IMR-90 (cell line): ENCODE data around the gene DNM1.

Experiments
- BHLHE40 ChIP-seq: fragments of 150-350 bp; IDR thresholded peaks from 2 replicates; pipeline ENCODE4 v1.6.1; 2016; ENCODE audit warnings: mild to moderate bottlenecking, low read depth, low read length
- CEBPB ChIP-seq: IDR thresholded peaks from 2 replicates; pipeline ENCODE4 v1.6.1; 2012; ENCODE audit warnings: low read depth, low read length, improper control_type of control experiment
- CTCF ChIP-seq: conservative IDR thresholded peaks from 2 replicates; pipeline ENCODE4 v1.5.1; 2012; ENCODE audit warnings: mild to moderate bottlenecking, low read depth, low read length, improper control_type of control experiment
- FOS ChIP-seq: fragments of 150-350 bp; IDR thresholded peaks from 2 replicates; pipeline ENCODE4 v1.6.1; 2016; ENCODE audit warnings: low read depth, low read length
- MAFK ChIP-seq: IDR thresholded peaks from 2 replicates; pipeline ENCODE4 v1.6.1; 2012; ENCODE audit warnings: low read depth, low read length, improper control_type of control experiment
- NFE2L2 ChIP-seq: fragments of 150-350 bp; IDR thresholded peaks from 2 replicates; pipeline ENCODE4 v1.6.1; 2016; ENCODE audit warnings: low read depth, mild to moderate bottlenecking, low read length
- POLR2A ChIP-seq: IDR thresholded peaks from 2 replicates; pipeline ENCODE4 v1.6.1; 2012; ENCODE audit warnings: mild to moderate bottlenecking, low read depth, low read length
- RAD21 ChIP-seq: IDR thresholded peaks from 2 replicates; pipeline ENCODE4 v1.6.1; 2012; ENCODE audit warnings: low read length, improper control_type of control experiment
- RCOR1 ChIP-seq: IDR thresholded peaks from 2 replicates; pipeline ENCODE4 v1.6.1; 2012; ENCODE audit warnings: mild to moderate bottlenecking, low read length, improper control_type of control experiment; ENCODE audit not compliant: insufficient replicate concordance
- RFX5 ChIP-seq: IDR thresholded peaks from 2 replicates; pipeline ENCODE4 v1.8.0; 2012; ENCODE audit warnings: low read depth, mild to moderate bottlenecking, low read length, moderate library complexity
- SMC3 ChIP-seq: fragments of 150-350 bp; IDR thresholded peaks from 2 replicates; pipeline ENCODE4 v1.6.1; 2016; ENCODE audit warnings: low read depth, mild to moderate bottlenecking, antibody characterized with exemption, low read length, moderate library complexity
- USF2 ChIP-seq: fragments of 150-350 bp; IDR thresholded peaks from 2 replicates; pipeline ENCODE4 v1.6.1; 2017; ENCODE audit warnings: mild to moderate bottlenecking, antibody characterized with exemption, low read length, low read depth

- TF ChIP-seq CTCF (no peak), RFX5 (no peak), POLR2A (no peak), FOS (no peak), CEBPB (no peak), MAFK (no peak), RAD21 (no peak), RCOR1 (no peak), NFE2L2 (no peak), BHLHE40 (no peak), SMC3 (no peak), USF2 (no peak)
These were observed 5.2 kb downstream of the DNM1 start for GRCh38 chr9:128208386-128208785.
